Retina (tissue), 1 donor: ENCODE data around the gene SLC16A1.

Experiments used
- DNase-seq: peaks from one replicate; pipeline ENCODE4 v3.0.0-alpha.2; 2016

Gene SLC16A1

DNA sequence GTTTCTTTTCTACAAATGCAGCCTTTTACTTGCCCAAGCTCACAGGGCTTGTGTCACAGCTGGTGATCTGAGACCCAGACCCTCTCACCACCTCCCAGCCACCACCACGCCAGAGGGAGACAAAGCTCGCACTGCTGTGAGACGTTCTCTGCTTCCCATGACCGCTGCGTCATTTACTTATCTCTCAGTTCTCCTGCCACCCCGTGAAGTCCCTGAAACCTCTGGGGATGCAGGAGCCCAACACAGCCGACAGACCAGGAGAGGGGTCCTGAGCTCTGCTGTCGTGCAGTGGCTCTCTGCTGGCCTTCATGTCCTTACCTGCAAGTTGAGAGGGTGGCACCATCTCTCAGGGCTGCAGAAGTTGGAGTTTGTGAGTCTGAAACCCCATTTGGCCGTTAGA lies 77.7 kb downstream of the SLC16A1 start:
- DNase-seq = peak; percentile 65

DNA sequence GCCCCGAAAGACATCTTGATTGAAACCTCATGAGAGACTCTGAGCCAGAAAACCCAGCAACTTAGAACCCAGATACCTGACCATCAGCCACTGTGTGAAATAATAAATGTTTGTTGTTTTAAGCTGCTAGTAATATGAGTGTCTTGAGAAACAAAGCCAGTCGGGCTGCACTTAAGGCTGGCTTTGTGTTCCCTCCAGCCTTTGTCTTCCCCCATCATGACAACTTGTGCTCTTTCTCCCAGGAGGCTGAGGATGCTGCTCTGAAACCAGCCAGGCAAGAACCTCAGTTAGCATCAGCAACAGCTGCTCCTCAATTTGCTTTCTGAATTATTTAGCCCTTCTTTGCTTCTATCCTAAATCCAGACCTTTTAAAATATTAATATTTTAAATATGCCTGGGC lies 78.2 kb downstream of the SLC16A1 start:
- DNase-seq = peak; percentile 76

DNA sequence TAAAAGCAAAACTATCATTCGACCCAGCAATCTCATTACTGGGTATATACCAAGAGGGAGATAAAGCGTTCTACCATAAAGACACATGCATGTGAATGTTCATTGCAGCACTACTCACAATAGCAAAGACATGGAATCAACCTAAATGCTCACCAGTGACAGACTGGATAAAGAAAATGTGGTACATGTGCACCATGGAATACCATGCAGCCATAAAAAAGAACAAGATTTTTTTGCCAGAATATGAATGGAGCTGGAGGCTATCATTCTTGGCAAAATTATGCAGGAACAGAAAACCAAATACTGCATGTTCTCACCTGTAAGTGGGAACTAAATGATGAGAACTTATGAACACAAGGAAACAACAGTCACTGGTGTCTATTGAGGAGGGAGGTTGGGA lies 79.7 kb downstream of the SLC16A1 start:
- DNase-seq = no peak

DNA sequence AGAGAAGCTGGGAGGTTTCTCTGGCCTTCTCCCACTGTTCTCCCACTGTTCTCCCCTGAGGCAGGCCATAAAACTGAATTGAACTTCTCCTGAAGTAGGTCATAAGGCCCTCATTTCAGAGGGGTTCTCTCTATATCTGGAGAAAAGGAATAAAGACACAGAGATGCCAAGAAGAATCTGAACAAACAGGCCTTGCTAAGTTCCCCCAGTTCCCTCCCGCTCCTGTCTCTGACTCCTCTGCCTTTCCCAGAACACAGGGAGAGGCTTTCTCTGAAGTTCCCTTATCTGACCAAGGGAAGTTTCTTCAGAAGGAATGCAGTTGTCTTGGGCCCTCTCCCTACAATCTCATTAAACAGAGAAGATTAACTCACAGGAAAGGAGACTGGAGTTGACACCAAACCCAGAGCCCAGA lies 83.4 kb downstream of the SLC16A1 start:
- DNase-seq = no peak

DNA sequence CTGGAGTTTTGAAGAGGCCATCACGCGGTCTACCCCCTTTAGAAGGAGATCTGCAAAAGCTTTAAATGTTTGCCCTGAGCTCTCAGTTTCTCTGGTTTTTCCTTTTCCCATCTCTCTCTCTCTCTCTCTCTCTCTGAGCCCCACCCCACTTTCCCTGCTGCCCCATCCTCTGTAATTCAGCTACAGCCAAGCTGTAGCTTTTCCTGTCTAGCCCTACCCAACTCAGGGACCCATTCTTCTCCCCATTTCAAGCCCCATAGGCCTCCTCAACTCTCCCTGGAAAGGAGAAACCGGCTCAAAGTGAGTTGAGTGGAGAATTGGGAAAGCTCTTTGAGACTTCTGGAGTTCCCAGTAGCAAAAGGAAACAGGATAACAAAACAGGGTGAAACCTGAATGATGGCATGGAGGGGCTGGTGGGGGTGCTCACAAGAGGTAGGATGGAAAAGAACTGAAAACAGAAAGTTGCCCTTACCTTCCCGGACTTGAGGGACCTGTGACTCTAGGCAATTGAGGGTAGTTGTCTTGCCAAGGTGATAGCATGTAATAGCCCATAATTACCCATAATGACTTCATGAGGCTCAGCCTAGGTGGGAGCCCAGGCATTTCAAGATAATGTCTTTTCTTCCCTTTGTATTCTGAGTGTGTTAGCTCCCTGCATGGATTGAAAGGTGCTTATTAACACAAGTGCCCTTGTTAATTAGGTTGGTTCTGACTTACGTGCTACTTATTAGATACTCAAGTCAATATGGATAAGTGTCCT lies 84.9 kb downstream of the SLC16A1 start:
- DNase-seq = no peak

DNA sequence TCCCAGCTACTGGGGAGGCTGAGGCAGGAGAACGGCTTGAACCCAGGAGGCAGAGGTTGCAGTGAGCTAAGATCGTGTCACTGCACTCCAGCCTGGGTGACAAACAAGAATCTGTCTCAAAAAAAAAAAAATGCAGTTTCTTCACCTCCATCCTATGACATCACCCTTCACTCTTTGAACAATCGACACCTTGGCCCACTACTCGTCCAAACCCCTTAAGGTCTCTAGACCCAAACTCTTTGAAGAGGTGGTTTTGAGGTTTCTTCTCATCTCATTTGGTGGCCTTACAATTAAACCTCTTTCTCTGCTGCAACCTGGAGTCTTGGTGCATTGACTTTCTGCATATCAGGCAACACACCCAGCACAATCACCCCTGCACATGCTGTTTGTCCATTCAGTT lies 86.1 kb downstream of the SLC16A1 start:
- DNase-seq = no peak

DNA sequence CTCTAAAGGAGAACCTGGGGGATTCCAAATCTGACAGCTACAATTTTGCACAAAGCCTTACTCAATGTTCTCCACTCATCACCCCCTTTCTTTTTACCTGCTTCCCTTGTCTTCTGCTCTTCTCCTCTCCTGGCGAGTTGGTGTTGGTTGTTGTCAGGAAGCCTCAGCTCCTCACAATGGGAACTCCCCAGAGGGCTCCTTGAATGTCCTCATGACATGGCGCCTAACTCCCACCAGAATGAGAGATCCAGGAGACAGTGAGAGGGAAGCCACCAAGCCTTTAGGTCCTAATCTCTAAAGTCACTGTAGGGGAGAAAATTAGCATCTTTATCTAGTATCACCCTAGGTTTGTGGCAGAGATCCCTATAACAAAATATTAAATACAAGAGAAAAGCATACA lies 87.8 kb downstream of the SLC16A1 start:
- DNase-seq = no peak

DNA sequence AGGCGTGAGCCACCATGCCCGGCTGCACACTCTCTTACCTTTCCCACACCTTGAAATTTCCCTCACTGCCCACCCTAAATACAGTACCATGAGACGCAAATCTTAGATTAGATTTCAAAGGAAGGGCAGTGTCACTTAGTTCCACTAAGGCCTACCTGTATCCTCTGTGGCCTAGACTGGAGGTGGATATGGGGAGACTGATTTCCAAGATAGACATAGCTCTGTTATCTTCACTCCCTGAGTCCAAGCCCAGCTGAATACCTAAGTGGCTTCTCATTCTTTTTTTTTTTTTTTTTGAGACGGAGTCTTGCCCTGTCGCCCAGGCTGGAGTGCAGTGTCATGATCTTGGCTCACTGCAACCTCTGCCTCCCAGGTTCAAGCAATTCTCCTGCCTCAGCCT lies 89.0 kb downstream of the SLC16A1 start:
- no peak for DNase-seq

DNA sequence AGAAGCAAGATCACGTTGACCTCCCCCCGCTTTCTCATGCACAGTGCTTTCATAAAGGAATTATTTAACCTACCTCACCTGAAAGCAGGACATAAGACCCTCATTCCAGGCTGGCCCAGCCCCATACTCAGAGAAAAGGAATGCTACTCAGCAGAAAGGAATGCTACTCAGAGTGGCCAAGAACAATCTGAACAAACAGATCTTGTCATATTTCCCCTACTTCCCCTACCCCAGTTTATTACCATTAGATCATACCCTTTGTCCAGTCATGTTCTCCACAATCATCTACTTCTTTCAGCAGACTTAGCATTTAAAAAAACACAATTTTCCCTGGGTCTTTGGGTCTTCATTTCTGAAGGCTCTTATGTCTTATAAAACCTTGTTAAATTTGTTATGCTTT lies 89.8 kb downstream of the SLC16A1 start:
- no peak for DNase-seq

DNA sequence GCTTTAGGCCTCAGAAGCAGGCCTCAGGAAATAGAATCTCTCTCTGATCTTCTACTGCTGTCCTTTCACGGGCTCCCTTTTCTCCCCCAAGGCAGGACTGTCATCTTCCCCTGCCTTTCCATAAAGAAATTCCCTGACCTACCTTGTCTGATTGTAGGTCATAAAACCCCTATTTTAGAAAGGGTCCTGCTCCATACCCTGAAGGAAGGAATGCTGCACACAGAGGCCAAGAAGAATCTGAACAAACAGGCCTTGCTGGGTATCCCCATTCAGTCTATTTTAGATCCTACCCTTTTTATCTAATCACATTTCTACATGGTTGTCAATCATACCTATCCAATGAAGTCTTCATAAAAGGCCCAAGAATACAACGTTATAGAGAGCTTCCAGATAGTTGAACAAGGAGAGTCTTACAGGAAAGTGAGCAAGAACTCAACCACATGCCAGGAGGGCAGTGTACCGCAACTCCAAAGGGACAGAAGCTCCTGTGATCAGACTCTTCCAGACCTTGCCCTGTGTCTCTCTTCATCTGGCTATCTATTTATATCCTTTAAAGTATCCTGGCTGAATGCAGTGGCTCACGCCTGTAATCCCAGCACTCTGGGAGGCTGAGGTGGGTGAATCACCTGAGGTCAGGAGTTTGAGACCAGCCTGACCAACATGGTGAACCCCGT lies 93.1 kb downstream of the SLC16A1 start:
- no peak for DNase-seq
